Activated CD4-positive, alpha-beta memory T cell treated with anti-CD3 and anti-CD28 coated beads for 36 hours (primary cell): ENCODE measurements around the gene CYREN. TPM values are rescaled to one million over a fixed set of nuclear protein-coding genes. Genes with fewer than 3 reads are reported as not detected.

Experiments used
- CTCF ChIA-PET: fragments of 350-600 bp; sonication (Branson Sonifier 250); formaldehyde crosslinking; loops from one replicate; lab custom pipeline; 2021; ENCODE audit warnings: antibody characterized with exemption, inconsistent platforms; lab: Charles Lee
- POLR2A ChIA-PET: fragments of 350-600 bp; sonication (Branson Sonifier 250); formaldehyde crosslinking; loops from one replicate; lab custom pipeline; 2021; ENCODE audit warnings: antibody characterized with exemption; lab: Charles Lee
- DNase-seq: peaks from one replicate; pipeline ENCODE4 v3.0.0-alpha.2; 2020
- H3K27ac Mint-ChIP-seq: one replicate; pipeline ENCODE4 v1.8.0; 2021; ENCODE audit warnings: mixed read lengths
- H3K27me3 Mint-ChIP-seq: one replicate; pipeline ENCODE4 v1.8.0; 2021; ENCODE audit warnings: mixed read lengths
- H3K36me3 Mint-ChIP-seq: one replicate; pipeline ENCODE4 v1.8.0; 2021; ENCODE audit warnings: mixed read lengths
- H3K4me1 Mint-ChIP-seq: one replicate; pipeline ENCODE4 v1.8.0; 2021; ENCODE audit warnings: low read depth, mixed read lengths
- H3K4me3 Mint-ChIP-seq: one replicate; pipeline ENCODE4 v1.8.0; 2021; ENCODE audit warnings: mild to moderate bottlenecking, mixed read lengths
- H3K9me3 Mint-ChIP-seq: one replicate; pipeline ENCODE4 v1.8.0; 2021; ENCODE audit warnings: mixed read lengths
- intact Hi-C: fragments of 100-400 bp; cut with micrococcal nuclease; formaldehyde crosslinking; loops from one replicate; pipeline ENCODE4 v1.15.1; 2023
- total RNA-seq, 2 experiments: library from RNA; stranded (reverse); gene quantifications; one replicate each; pipeline ENCODE4 v1.2.3, GENCODE V29; 2021

CYREN gene
- total RNA-seq, 2 experiments from 2014 or later: 41.6 to 43.6 TPM

- Mint-ChIP-seq H3K9me3 (no peaks in the 10 kb centered on the region), H3K4me1 (peaks cover 7% of the 10 kb centered on the region), H3K27ac (no peak overlapping the region), H3K36me3 (peaks cover 50% of the 10 kb centered on the region), H3K27me3 (no peaks in the 10 kb centered on the region), H3K4me3 (no peak overlapping the region)
- intact Hi-C loops: no loop called here
- ChIA-PET POLR2A (interaction anchor here (1.1 kb wide), 1 partner anchor 15 kb away, joined by 5 read pairs; the partner anchor contains the start of gene WDR91), CTCF (no interaction called here)
- DNase-seq: no peak
These were observed 25.6 kb upstream of the CYREN start for GRCh38 chr7:135195968-135196629.

- ChIA-PET CTCF (no interaction called here), POLR2A (no interaction called here)
- DNase-seq: no peak
- H3K36me3 Mint-ChIP-seq: peaks cover 51% of the 10 kb centered on the region
- H3K27me3 Mint-ChIP-seq: no peaks in the 10 kb centered on the region
- no peak overlapping the region for H3K4me3 Mint-ChIP-seq
- intact Hi-C loops: no loop called here
- peaks cover 7% of the 10 kb centered on the region for H3K4me1 Mint-ChIP-seq
- H3K9me3 Mint-ChIP-seq: no peaks in the 10 kb centered on the region
- H3K27ac Mint-ChIP-seq: no peak overlapping the region
These were observed 24.6 kb upstream of the CYREN start for GRCh38 chr7:135195156-135195555.

- intact Hi-C loops: no loop called here
- ChIA-PET POLR2A (no interaction called here), CTCF (no interaction called here)
- Mint-ChIP-seq H3K27ac (no peak overlapping the region), H3K9me3 (no peaks in the 10 kb centered on the region), H3K27me3 (no peaks in the 10 kb centered on the region), H3K4me1 (peaks cover 7% of the 10 kb centered on the region), H3K36me3 (peaks cover 56% of the 10 kb centered on the region), H3K4me3 (no peak overlapping the region)
- no peak for DNase-seq
These were observed 24.1 kb upstream of the CYREN start for GRCh38 chr7:135194494-135195095.

- H3K27me3 Mint-ChIP-seq: no peaks in the 10 kb centered on the region
- peaks cover 5% of the 10 kb centered on the region for H3K4me1 Mint-ChIP-seq
- peaks cover 58% of the 10 kb centered on the region for H3K36me3 Mint-ChIP-seq
- H3K4me3 Mint-ChIP-seq: no peak overlapping the region
- no peak overlapping the region for H3K27ac Mint-ChIP-seq
- no peaks in the 10 kb centered on the region for H3K9me3 Mint-ChIP-seq
- ChIA-PET POLR2A (no interaction called here), CTCF (no interaction called here)
- no peak for DNase-seq
- intact Hi-C loops: no loop called here
These were observed 23.1 kb upstream of the CYREN start for GRCh38 chr7:135193615-135194081.

- H3K4me3 Mint-ChIP-seq: no peak overlapping the region
- intact Hi-C loops: no loop called here
- DNase-seq: no peak
- H3K27ac Mint-ChIP-seq: no peak overlapping the region
- no peaks in the 10 kb centered on the region for H3K27me3 Mint-ChIP-seq
- POLR2A ChIA-PET: no interaction called here
- CTCF ChIA-PET: no interaction called here
- H3K36me3 Mint-ChIP-seq: peaks cover 62% of the 10 kb centered on the region
- H3K4me1 Mint-ChIP-seq: peaks cover under 1% of the 10 kb centered on the region
- no peaks in the 10 kb centered on the region for H3K9me3 Mint-ChIP-seq
These were observed 22.5 kb upstream of the CYREN start for GRCh38 chr7:135192914-135193536.

- intact Hi-C loops: no loop called here
- Mint-ChIP-seq H3K9me3 (no peaks in the 10 kb centered on the region), H3K36me3 (peaks cover 67% of the 10 kb centered on the region), H3K27ac (no peak overlapping the region), H3K27me3 (no peaks in the 10 kb centered on the region), H3K4me1 (no peaks in the 10 kb centered on the region), H3K4me3 (no peak overlapping the region)
- CTCF ChIA-PET: interaction anchor here (0.6 kb wide), 1 partner anchor 28 kb away, joined by 4 read pairs; no protein-coding TSS in a partner anchor
- no peak for DNase-seq
- POLR2A ChIA-PET: no interaction called here
These were observed 20.2 kb upstream of the CYREN start for GRCh38 chr7:135190703-135191102.

- no peak overlapping the region for H3K4me3 Mint-ChIP-seq
- H3K27ac Mint-ChIP-seq: no peak overlapping the region
- no peaks in the 10 kb centered on the region for H3K4me1 Mint-ChIP-seq
- intact Hi-C loops: no loop called here
- H3K36me3 Mint-ChIP-seq: peaks cover 72% of the 10 kb centered on the region
- CTCF ChIA-PET: interaction anchor here (0.6 kb wide), 1 partner anchor 27 kb away, joined by 4 read pairs; no protein-coding TSS in a partner anchor
- no peaks in the 10 kb centered on the region for H3K27me3 Mint-ChIP-seq
- POLR2A ChIA-PET: no interaction called here
- H3K9me3 Mint-ChIP-seq: no peaks in the 10 kb centered on the region
- no peak for DNase-seq
These were observed 19.5 kb upstream of the CYREN start for GRCh38 chr7:135189961-135190360.

GRCh38 chr7:135189221-135189662, 18.7 kb upstream of the CYREN start:
- CTCF ChIA-PET: interaction anchor here (0.7 kb wide), 1 partner anchor 788 kb away, joined by 3 read pairs; the partner anchor contains the start of gene MTPN
- intact Hi-C loops: no loop called here
- H3K4me1 Mint-ChIP-seq: no peaks in the 10 kb centered on the region
- H3K27ac Mint-ChIP-seq: no peak overlapping the region
- POLR2A ChIA-PET: no interaction called here
- no peak for DNase-seq
- H3K9me3 Mint-ChIP-seq: peaks cover 1% of the 10 kb centered on the region
- H3K4me3 Mint-ChIP-seq: no peak overlapping the region
- no peaks in the 10 kb centered on the region for H3K27me3 Mint-ChIP-seq
- peaks cover 76% of the 10 kb centered on the region for H3K36me3 Mint-ChIP-seq

- H3K36me3 Mint-ChIP-seq: peaks cover 76% of the 10 kb centered on the region
- POLR2A ChIA-PET: no interaction called here
- H3K4me1 Mint-ChIP-seq: no peaks in the 10 kb centered on the region
- intact Hi-C loops: no loop called here
- no peak overlapping the region for H3K27ac Mint-ChIP-seq
- no peak overlapping the region for H3K4me3 Mint-ChIP-seq
- no peak for DNase-seq
- peaks cover 8% of the 10 kb centered on the region for H3K9me3 Mint-ChIP-seq
- H3K27me3 Mint-ChIP-seq: no peaks in the 10 kb centered on the region
- CTCF ChIA-PET: interaction anchor here (0.7 kb wide), 1 partner anchor 789 kb away, joined by 3 read pairs; the partner anchor contains the start of gene MTPN
These were observed 17.9 kb upstream of the CYREN start for GRCh38 chr7:135188298-135188984.

- peaks cover 23% of the 10 kb centered on the region for H3K9me3 Mint-ChIP-seq
- H3K27me3 Mint-ChIP-seq: no peaks in the 10 kb centered on the region
- intact Hi-C loops: no loop called here
- ChIA-PET CTCF (no interaction called here), POLR2A (no interaction called here)
- no peak overlapping the region for H3K4me3 Mint-ChIP-seq
- H3K4me1 Mint-ChIP-seq: no peaks in the 10 kb centered on the region
- no peak overlapping the region for H3K27ac Mint-ChIP-seq
- peaks cover 80% of the 10 kb centered on the region for H3K36me3 Mint-ChIP-seq
- peak; percentile 38 for DNase-seq
These were observed 16.3 kb upstream of the CYREN start for GRCh38 chr7:135186841-135187253.

GRCh38 chr7:135186261-135186540, 15.7 kb upstream of the CYREN start:
- intact Hi-C loops: no loop called here
- ChIA-PET POLR2A (no interaction called here), CTCF (no interaction called here)
- no peak overlapping the region for H3K27ac Mint-ChIP-seq
- no peaks in the 10 kb centered on the region for H3K27me3 Mint-ChIP-seq
- peaks cover 30% of the 10 kb centered on the region for H3K9me3 Mint-ChIP-seq
- H3K4me1 Mint-ChIP-seq: no peaks in the 10 kb centered on the region
- DNase-seq: no peak
- H3K4me3 Mint-ChIP-seq: no peak overlapping the region
- peaks cover 82% of the 10 kb centered on the region for H3K36me3 Mint-ChIP-seq
